Renal pelvis (tissue), 4 donors: ENCODE measurements around the gene CLEC16A. TPM values are rescaled to one million over a fixed set of nuclear protein-coding genes. Genes with fewer than 3 reads are reported as not detected.

Experiments
- DNase-seq: peaks from one replicate; pipeline ENCODE4 v3.0.0-alpha.2; 2013
- polyA plus RNA-seq, 3 donors: library from polyadenylated mRNA; unstranded; fragments of 120-200 nt; gene quantifications; one replicate each; pipeline ENCODE4 v1.2.1, GENCODE V29; 2013; ENCODE audit not compliant: insufficient read length in 3 of 3

The CLEC16A gene
- polyA plus RNA-seq, 3 donors, result 22.5 to 26.3 (median 25.2) TPM

DNA sequence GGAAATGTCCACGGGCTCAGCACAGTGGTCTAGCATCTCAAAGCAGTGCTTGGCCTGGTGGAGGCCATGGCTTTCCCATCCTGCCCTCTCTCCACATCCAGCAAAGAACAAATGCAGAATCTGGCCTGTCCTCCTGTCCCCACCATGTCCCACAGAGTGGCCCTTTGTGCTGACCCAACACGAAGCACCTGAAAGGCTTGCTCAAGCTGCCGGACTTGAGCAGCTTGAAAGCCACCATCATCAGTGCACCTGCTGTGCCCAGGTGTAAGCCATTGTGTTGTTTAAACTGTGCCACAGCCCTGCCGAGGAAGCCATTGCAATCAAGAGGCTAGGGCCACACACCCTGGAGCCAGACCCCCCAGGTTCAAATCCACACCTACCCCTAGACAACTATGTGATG is 196.1 kb downstream of the CLEC16A start:
- no peak for DNase-seq

GRCh38 chr16:11140867-11141266 is 196.5 kb downstream of the CLEC16A start:
- no peak for DNase-seq

DNA sequence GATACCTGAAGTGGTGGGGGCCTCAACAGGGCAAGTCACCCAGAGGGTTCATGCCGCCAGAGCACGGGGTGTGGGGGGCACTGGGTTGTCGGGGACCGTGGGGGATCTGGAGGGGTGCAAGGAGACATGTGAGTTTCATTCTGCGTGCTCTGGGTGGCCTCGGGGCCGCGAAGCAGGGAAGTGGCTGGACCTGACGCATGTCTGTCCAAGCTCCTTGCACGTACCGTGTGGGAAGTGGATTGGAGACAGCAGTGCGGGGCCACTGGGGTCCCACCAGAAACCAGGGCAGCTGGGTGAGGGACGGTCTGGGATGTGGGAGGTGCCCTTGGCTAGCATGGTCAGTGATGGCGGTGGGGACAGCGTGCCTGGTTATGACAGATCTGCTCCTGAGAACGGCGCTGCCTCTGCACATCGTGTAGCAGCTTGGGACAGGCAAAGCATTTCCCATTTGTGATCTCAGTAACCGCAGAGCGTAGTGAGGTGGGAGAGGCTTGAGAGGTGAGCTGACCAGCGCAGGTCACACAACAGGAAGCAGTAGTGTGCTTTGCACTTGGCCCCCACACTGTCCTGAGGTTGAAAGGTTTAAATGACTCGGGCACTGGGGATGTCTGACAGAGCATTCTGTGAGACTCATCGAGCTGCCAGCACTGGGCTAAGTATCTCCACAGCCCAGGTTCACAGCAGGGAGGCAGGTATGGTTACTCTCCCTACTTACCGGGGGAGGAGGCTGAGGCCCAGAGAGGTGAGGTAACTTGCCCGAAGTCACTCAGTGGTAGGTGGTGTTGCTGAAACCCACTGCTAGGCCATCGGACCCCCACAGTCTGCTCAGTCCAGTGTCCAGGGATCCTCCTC is 197.3 kb downstream of the CLEC16A start:
- no peak for DNase-seq

DNA sequence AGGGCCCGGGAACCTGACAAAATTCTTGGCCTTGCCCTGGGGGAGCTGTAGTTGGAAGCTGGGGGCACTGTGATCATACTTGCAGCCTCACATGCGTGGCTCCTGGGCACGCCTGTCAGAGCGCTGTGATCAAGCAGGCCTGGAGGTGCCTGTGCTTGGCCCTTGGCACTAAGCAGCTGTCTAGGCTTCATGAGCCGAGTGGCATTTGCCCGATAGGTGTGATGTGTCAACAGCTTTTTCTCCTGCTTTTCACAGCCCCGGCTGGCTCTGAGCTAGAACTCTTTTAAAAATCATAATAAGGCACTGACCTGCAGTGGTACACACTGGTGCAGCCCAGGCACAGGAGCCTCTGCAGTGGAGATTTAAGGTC is 197.9 kb downstream of the CLEC16A start:
- no peak for DNase-seq

GRCh38 chr16:11142951-11143350 is 198.6 kb downstream of the CLEC16A start:
- no peak for DNase-seq

- DNase-seq, result no peak
These were observed 199.1 kb downstream of the CLEC16A start for GRCh38 chr16:11143372-11144035.

GRCh38 chr16:11144122-11144521 is 199.8 kb downstream of the CLEC16A start:
- no peak for DNase-seq

DNA sequence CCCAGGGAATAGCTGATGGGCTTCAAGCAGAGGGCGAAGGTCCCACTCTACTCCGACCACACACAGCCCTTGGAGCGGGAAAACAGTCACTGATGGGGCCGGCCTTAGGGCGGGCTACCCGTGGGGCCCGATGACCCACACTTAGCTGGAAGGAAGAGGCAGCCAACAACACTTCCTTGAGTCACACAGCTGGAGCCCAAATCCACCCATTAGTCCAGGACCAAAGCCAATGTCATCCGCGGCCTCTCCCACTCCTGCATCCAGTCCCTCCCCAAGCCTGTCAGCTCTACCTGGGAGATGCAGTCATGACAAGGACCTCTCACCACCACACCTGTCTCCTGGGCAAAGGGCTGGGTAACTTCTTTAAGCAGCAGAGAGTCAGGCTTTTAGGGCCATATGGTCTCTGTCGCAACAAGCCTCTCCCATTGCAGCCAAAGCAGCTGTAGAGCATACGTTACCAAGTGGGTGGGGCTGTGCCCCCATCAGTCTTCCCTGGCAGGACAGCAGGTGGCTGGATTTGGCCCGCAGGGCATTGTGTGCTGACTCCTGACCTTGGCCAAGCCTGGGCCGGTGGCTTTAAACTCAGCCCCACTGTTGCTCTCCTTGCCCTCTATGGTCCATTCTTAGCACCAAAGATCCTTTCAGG is 200.9 kb downstream of the CLEC16A start:
- no peak for DNase-seq

DNA sequence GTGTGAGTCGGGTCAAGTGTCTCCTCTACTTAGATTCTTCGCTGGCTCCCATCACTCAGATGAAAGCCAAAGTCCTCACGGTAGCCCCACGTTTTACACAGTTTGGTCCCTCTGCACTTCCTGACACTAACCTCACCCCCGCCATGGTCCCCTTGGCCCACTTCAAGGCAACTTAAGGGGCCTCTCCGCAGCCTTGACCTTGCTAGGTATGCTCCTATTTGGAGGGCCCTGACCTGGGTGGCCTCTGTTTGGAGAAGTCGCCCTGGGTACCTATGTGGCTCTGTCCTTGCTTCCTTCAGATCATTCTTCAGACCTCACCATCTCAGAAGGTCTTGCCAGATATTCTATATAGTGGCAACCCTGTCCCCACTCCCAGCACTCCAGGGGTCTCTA is 201.5 kb downstream of the CLEC16A start:
- no peak for DNase-seq

DNA sequence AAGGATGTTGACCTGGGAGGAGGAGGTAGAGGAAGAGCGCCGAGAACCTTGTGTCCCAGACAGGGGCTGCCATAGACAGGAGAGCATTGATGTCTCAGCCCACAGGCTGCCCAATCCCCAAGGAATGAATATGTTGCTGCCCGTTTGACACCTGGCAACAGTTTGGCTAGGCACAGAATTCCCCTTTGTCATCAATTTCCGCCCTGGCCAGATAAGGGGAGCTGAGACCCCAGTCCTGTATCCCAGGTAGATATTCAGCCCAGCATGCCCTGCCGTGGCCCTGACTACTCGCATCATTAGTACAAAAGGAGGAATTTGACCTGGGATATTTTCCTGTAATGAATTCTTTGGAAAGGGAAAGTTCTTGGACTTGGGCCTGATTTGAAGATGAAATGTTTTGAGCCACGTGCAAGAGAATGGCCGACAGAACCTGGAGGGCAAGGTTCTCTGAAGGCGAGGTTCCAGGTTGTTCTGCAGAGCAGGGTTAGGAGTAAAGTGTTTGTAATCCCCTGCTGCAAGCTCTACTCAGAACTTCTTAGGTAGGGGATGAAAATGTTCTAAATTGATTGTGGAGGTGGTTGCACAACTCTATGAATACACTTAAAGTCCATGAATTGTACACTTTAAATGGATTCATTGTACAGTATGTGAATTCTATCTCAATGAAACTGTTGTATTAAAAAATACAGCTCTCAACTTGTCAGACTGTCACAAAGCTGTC is 202.8 kb downstream of the CLEC16A start:
- DNase-seq, result no peak

DNA sequence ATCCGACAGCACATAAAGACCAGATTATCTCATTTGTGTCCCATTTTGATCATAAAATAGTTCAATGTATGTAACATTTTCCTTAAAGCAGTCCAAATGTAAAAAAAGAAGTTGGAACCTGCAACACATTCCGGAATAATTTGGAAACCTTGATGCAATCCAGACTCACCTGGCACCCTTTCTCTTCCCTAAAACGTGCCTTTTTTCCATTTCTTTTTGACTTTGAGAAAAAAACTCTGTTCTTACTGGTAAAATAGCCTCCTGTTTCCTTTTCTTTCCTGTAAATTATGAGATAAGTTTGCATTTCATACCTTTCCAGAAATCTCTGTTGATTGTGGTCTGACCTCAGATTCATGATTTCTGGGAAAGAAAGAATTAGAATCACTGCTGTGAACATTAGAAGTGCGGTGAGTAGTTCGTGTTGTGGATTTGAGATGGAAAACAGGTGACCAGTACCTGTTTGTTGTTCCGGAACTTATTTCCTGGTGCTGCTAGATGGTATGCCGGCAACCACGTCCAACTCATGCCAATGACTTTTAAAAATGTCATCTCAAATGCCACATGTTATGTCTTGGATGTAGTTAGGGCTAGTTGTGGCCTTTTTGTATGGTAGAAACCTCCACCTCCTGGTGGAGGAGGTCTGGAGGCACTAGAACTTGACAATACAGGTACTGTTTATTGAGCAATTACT is 203.5 kb downstream of the CLEC16A start:
- DNase-seq, result no peak

GRCh38 chr16:11149011-11149616 is 204.8 kb downstream of the CLEC16A start:
- DNase-seq, result no peak

- DNase-seq, result no peak
These were observed 205.8 kb downstream of the CLEC16A start for GRCh38 chr16:11150190-11150589.

DNA sequence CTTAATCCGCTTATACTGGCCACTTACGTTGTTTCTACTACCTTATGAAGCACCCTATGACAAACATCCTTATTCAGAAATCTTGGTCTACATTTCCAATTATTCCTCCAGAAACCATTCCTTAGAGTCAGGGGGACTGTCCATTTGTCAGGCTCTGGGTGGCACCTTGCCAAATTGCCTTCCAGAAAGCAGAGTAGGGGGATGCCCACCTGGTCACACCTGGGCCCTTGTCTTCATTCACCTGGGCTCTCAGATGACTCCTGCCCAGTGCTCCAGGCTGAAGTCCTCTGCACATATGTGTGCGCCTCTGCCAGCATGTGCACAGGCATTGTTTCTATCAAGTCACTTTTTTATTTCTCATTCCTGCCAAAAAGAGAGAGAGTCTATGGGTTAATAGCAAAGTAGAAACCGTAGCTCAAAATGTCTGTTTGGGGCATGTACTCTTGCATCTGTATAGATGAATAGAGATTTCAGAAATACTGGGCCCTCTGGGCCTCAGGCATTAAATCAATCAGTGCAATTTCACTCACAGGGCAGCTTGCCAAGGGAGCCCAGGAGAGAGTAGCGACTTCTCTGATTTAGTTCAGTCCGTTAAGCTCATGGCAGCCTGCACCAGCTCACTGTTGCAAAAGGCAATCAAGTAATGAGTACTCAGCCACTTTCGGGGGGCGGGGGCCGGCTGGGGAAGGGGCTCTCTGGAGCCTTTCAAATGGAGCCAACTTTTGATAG is 207.0 kb downstream of the CLEC16A start:
- DNase-seq, result no peak

GRCh38 chr16:11151885-11152629 is 207.7 kb downstream of the CLEC16A start:
- DNase-seq, result no peak

GRCh38 chr16:11152677-11153331 is 208.4 kb downstream of the CLEC16A start:
- DNase-seq, result no peak

- DNase-seq, result no peak
These were observed 211.0 kb downstream of the CLEC16A start for GRCh38 chr16:11155284-11155806.

DNA sequence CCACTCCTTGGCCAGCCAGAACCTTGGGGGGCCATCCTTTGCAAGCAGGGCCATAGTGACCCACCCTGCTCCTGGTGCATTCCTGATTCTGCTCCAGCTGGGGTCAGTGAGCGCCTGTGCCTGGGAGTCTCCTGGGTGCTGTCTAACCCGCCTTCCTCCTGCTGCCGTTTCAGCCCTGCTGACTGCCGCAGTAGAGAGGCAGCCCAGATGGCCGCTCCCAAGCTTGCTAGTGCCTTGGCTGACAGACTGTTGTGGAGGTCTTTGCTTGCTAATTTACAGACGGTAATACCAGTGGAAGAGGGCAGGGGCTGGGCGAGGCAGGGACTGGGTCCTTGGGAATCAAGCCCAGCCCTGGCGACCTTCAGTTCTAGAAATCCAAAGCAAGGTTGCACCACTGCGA is 212.0 kb downstream of the CLEC16A start:
- DNase-seq, result no peak

GRCh38 chr16:11157143-11157542 is 212.8 kb downstream of the CLEC16A start:
- DNase-seq, result no peak
